Mesenchymal stem cell (in vitro differentiated cells and primary cell): ENCODE results near the gene KIF18B.

Experiments
- DNase-seq: peaks from one replicate; pipeline ENCODE4 v3.0.0-alpha.2; 2013
- H2AFZ ChIP-seq: one replicate; pipeline ENCODE4 v1.6.1; 2013; ENCODE audit warnings: low read depth, mild to moderate bottlenecking, control low read depth, inconsistent platforms, low read length, moderate library complexity
- H2AK5ac ChIP-seq: 2 replicates; pipeline ENCODE4 v1.6.1; 2013; ENCODE audit warnings: low read length, moderate library complexity, mild to moderate bottlenecking, inconsistent platforms; ENCODE audit not compliant: severe bottlenecking
- H2BK120ac ChIP-seq: one replicate; pipeline ENCODE4 v1.6.1; 2013; ENCODE audit warnings: low read depth, mild to moderate bottlenecking, inconsistent platforms, low read length, moderate library complexity
- H2BK12ac ChIP-seq, 2 experiments: one replicate each; pipeline ENCODE4 v1.6.1; 2013; ENCODE audit warnings: inconsistent platforms in 2 of 2, low read length in 2 of 2, mild to moderate bottlenecking in 2 of 2, moderate library complexity in 2 of 2, control low read depth in 1 of 2
- H2BK15ac ChIP-seq: one replicate; pipeline ENCODE4 v1.6.1; 2013; ENCODE audit warnings: mild to moderate bottlenecking, low read depth, inconsistent platforms; ENCODE audit not compliant: poor library complexity, severe bottlenecking
- H2BK5ac ChIP-seq: 2 replicates; pipeline ENCODE4 v1.6.1; 2013; ENCODE audit warnings: low read depth, mild to moderate bottlenecking, low read length, control low read depth, inconsistent platforms; ENCODE audit not compliant: poor library complexity, severe bottlenecking
- H3K14ac ChIP-seq, 2 experiments: one replicate each; pipeline ENCODE4 v1.6.1; 2013; ENCODE audit warnings: inconsistent platforms in 2 of 2, low read length in 2 of 2, control low read depth in 1 of 2, mild to moderate bottlenecking in 1 of 2, moderate library complexity in 1 of 2
- H3K18ac ChIP-seq, 2 experiments: one replicate each; pipeline ENCODE4 v1.6.1; 2013; ENCODE audit warnings: inconsistent platforms in 2 of 2, low read length in 2 of 2, control low read depth in 1 of 2, low read depth in 1 of 2, mild to moderate bottlenecking in 1 of 2
- H3K23ac ChIP-seq, 2 experiments: one replicate each; pipeline ENCODE4 v1.6.1; 2013; ENCODE audit warnings: inconsistent platforms in 2 of 2, low read length in 2 of 2, mild to moderate bottlenecking in 2 of 2, moderate library complexity in 2 of 2, control low read depth in 1 of 2
- H3K27ac ChIP-seq: 2 replicates; pipeline ENCODE4 v1.5.1; 2013; ENCODE audit warnings: mild to moderate bottlenecking, moderate library complexity, low read length, control low read depth, inconsistent platforms; ENCODE audit not compliant: poor library complexity, severe bottlenecking
- H3K27me3 ChIP-seq, 2 experiments: 2 replicates each; pipeline versions ENCODE4 v1.6.1 to v1.7.0; 2013; ENCODE audit warnings: low read length in 2 of 2, mild to moderate bottlenecking in 2 of 2, moderate library complexity in 2 of 2, control low read depth in 1 of 2, inconsistent platforms in 1 of 2; ENCODE audit not compliant: control insufficient read depth in 1 of 2, insufficient read depth in 1 of 2
- H3K36me3 ChIP-seq, 2 experiments: 2 replicates each; pipeline versions ENCODE4 v1.6.1 to v1.7.0; 2013; ENCODE audit warnings: low read length in 2 of 2, control low read depth in 1 of 2, inconsistent platforms in 1 of 2, low read depth in 1 of 2, mild to moderate bottlenecking in 1 of 2; ENCODE audit not compliant: insufficient read depth in 2 of 2, control insufficient read depth in 1 of 2
- H3K4ac ChIP-seq, 2 experiments: one replicate each; pipeline ENCODE4 v1.6.1; 2013; ENCODE audit warnings: inconsistent platforms in 2 of 2, low read length in 2 of 2, mild to moderate bottlenecking in 2 of 2, moderate library complexity in 2 of 2, control low read depth in 1 of 2, low read depth in 1 of 2
- H3K4me1 ChIP-seq: 2 replicates; pipeline ENCODE4 v1.6.1; 2013; ENCODE audit warnings: low read depth, low read length, control low read depth; ENCODE audit not compliant: control insufficient read depth, insufficient read depth
- H3K4me2 ChIP-seq: 2 replicates; pipeline ENCODE4 v1.6.1; 2013; ENCODE audit warnings: low read length, mild to moderate bottlenecking, inconsistent platforms; ENCODE audit not compliant: poor library complexity, severe bottlenecking
- H3K4me3 ChIP-seq, 2 experiments: 2 replicates each; pipeline versions ENCODE4 v1.5.1 to v1.7.0; 2013; ENCODE audit warnings: low read length in 2 of 2, mild to moderate bottlenecking in 2 of 2, control low read depth in 1 of 2, low read depth in 1 of 2; ENCODE audit not compliant: insufficient read depth in 1 of 2
- H3K79me1 ChIP-seq: replicated peaks from 2 replicates; pipeline ENCODE4 v1.6.1; 2013; ENCODE audit warnings: mild to moderate bottlenecking, control low read depth, low read length, inconsistent platforms; ENCODE audit not compliant: poor library complexity, severe bottlenecking
- H3K9ac ChIP-seq: 2 replicates; pipeline ENCODE4 v1.7.0; 2013; ENCODE audit warnings: mild to moderate bottlenecking, low read length, moderate library complexity
- H3K9me3 ChIP-seq: 2 replicates; pipeline ENCODE4 v1.7.0; 2013; ENCODE audit warnings: mild to moderate bottlenecking, low read length; ENCODE audit not compliant: control insufficient read depth
- H4K8ac ChIP-seq: one replicate; pipeline ENCODE4 v1.6.1; 2013; ENCODE audit warnings: inconsistent platforms, mild to moderate bottlenecking, low read length, moderate library complexity
- H4K91ac ChIP-seq: one replicate; pipeline ENCODE4 v1.6.1; 2013; ENCODE audit warnings: mild to moderate bottlenecking, low read length, inconsistent platforms
- WGBS: methylation state at CpG from one replicate; pipeline ENCODE4 v1.1.7; 2013; ENCODE audit warnings: mixed read lengths; 5-methylcytosine and 5-hydroxymethylcytosine counted together

The KIF18B gene

GRCh38 chr17:44907729-44908470 lies 39.7 kb downstream of the KIF18B start:
- peak overlapping the region; percentile 46 for H4K8ac ChIP-seq
- no peak overlapping the region for H2AFZ ChIP-seq
- WGBS: 94% methylated on average over 10 of the region's 11 CpGs
- H3K27ac ChIP-seq: no peak overlapping the region
- peaks cover 0 to 7% of the 10 kb centered on the region in 2 experiments for H3K36me3 ChIP-seq
- peak overlapping the region; percentile 60 for H2BK15ac ChIP-seq
- H4K91ac ChIP-seq: peak overlapping the region; percentile 83
- no peak overlapping the region for H3K14ac ChIP-seq
- no peak for DNase-seq
- no peak overlapping the region for H3K4me2 ChIP-seq
- H2BK5ac ChIP-seq: no peak overlapping the region
- H3K4me3 ChIP-seq: no peak overlapping the region
- no peaks in the 10 kb centered on the region for H3K9me3 ChIP-seq
- peaks cover 0 to 14% of the 10 kb centered on the region in 2 experiments for H3K27me3 ChIP-seq
- H3K18ac ChIP-seq: no peak overlapping the region
- no peak overlapping the region for H3K9ac ChIP-seq
- H3K79me1 ChIP-seq: peaks cover 4% of the 10 kb centered on the region
- peak overlapping the region; percentile 66 for H2AK5ac ChIP-seq
- peak overlapping the region; percentile 29 for H2BK120ac ChIP-seq
- H3K4me1 ChIP-seq: peaks cover 51% of the 10 kb centered on the region
- no peak overlapping the region for H3K23ac ChIP-seq
- H3K4ac ChIP-seq: peak overlapping the region in 1 of 2 experiments; percentile 40
- H2BK12ac ChIP-seq: peak overlapping the region; percentile 25 to 96

DNA sequence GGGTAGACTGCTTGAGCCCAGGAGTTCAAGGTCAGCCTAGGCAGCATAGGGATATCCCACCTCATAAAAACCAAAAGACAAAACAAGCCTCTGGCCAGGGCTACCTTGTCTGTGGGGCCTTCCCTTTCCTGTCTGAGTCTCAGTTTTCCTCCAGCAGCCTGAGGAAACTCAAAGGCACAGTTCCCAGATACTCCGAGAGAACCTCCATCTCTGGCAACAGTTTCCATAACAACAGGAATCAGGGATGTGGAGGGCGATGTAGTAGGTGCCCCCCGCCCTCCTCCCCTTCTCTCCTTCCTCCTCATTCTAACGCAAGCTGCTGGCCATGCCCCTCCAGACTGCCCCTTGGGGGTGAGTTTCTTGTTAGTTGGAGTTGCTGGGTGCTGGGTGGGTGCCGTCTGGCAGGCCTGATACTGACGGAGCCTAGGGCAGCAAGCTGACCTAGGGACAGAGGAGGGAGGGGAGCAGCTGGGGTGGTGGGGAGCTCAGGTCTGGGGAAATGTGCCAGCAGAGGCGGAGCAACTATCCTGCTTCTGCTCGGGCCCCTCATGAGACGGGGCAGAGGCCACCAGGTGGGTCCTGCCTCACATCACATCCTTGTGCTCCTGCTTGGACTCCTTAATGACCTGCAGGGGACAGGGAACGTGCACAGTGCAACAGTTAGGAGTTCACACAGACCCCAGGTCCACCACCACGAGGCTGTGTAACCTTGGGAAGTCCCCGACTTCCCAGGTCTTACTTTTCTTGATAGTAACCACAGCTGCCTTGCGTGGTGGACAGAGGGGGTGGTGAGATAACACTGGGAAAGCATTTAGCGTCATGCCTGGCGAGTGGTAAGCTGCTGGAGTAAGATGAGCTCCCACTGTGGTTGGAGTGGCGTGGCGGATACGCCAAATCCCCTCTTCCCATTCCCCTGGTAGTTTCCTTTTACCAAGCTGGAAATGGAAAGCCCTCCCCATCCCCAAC lies 40.5 kb downstream of the KIF18B start:
- WGBS: 89% methylated on average over 13 of the region's 18 CpGs
- Histone ChIP-seq H2AFZ (no peak overlapping the region), H4K8ac (no peak overlapping the region)

GRCh38 chr17:44906010-44906646 lies 41.4 kb downstream of the KIF18B start:
- 20% methylated on average over 10 of the region's 10 CpGs for WGBS
- DNase-seq: peak; percentile 98
- Histone ChIP-seq H3K36me3 (peaks cover 0 to 9% of the 10 kb centered on the region in 2 experiments), H3K23ac (peak overlapping the region in 1 of 2 experiments; percentile 23), H2BK120ac (peak overlapping the region; percentile 94), H3K4me2 (no peak overlapping the region), H3K27me3 (no peaks in the 10 kb centered on the region), H3K9me3 (no peaks in the 10 kb centered on the region), H2BK5ac (peak overlapping the region; percentile 67), H4K8ac (peak overlapping the region; percentile 91), H3K14ac (peak overlapping the region in 1 of 2 experiments; percentile 98), H3K27ac (peak overlapping the region; percentile 66), H2BK15ac (peak overlapping the region; percentile 98), H2BK12ac (peak overlapping the region; percentile 97 to 100), H3K18ac (peak overlapping the region; percentile 94 to 99), H2AK5ac (peak overlapping the region; percentile 66), H4K91ac (peak overlapping the region; percentile 92), H3K79me1 (peaks cover 4% of the 10 kb centered on the region), H2AFZ (no peak overlapping the region), H3K4me3 (peak overlapping the region in 1 of 2 experiments; percentile 12), H3K4me1 (peaks cover 55% of the 10 kb centered on the region), H3K4ac (peak overlapping the region; percentile 93 to 100), H3K9ac (no peak overlapping the region)

More for the DNA sequence above, 40.5 kb downstream of the KIF18B start:
- Histone ChIP-seq H2BK12ac (peak overlapping the region; percentile 96 to 100), H3K9me3 (no peaks in the 10 kb centered on the region), H3K23ac (peak overlapping the region in 1 of 2 experiments; percentile 23), H3K14ac (peak overlapping the region in 1 of 2 experiments; percentile 98), H2AK5ac (peak overlapping the region; percentile 66), H3K79me1 (peaks cover 4% of the 10 kb centered on the region), H3K9ac (no peak overlapping the region), H3K4me2 (no peak overlapping the region), H2BK5ac (peak overlapping the region; percentile 20), H3K27ac (no peak overlapping the region), H3K4me1 (peaks cover 57% of the 10 kb centered on the region), H3K18ac (peak overlapping the region; percentile 94 to 99), H2BK15ac (peak overlapping the region; percentile 98), H3K27me3 (peaks cover 0 to 6% of the 10 kb centered on the region in 2 experiments), H2BK120ac (peak overlapping the region; percentile 94), H3K4ac (peak overlapping the region; percentile 87 to 100), H4K91ac (peak overlapping the region; percentile 89), H3K36me3 (peaks cover 0 to 9% of the 10 kb centered on the region in 2 experiments), H3K4me3 (no peak overlapping the region)
- peak; percentile 51 for DNase-seq
